ENCODE measurements around the gene IL1RAP.

GRCh38 chr3:190699776-190700175 is 185.9 kb downstream of the IL1RAP start:
- TF ChIP-seq CTCF (IDR thresholded peaks at IDR 0.05): no peak
- no peak for TF ChIP-seq POLR2AphosphoS5 (IDR thresholded peaks at IDR 0.05)
